Nucleus accumbens (tissue), 56 donors: ENCODE results near the gene HNRNPA2B1.
"Not testable (repeated sequence)": the region's sequence is repeated elsewhere in the genome, so short reads cannot be mapped to it uniquely, and the experiment has no call there.

Experiments
- DNase-seq, 56 donors: peaks; one replicate each; lab custom pipeline; 2025; lab: John Stamatoyannopoulos, UW

Gene HNRNPA2B1

GRCh38 chr7:26186364-26187311 lies 13.9 kb downstream of the HNRNPA2B1 start:
- no peak for DNase-seq

- no peak for DNase-seq
Observed at GRCh38 chr7:26185844-26186180, 14.7 kb downstream of the HNRNPA2B1 start.

- DNase-seq: no peak
Observed at GRCh38 chr7:26185131-26185843, 15.3 kb downstream of the HNRNPA2B1 start.

GRCh38 chr7:26184281-26185101 lies 16.1 kb downstream of the HNRNPA2B1 start:
- not testable (repeated sequence) for DNase-seq

GRCh38 chr7:26183545-26184280 lies 16.8 kb downstream of the HNRNPA2B1 start:
- DNase-seq: no peak

- no peak for DNase-seq
Observed at GRCh38 chr7:26182706-26183105, 17.8 kb downstream of the HNRNPA2B1 start.

GRCh38 chr7:26182283-26182682 lies 18.3 kb downstream of the HNRNPA2B1 start:
- DNase-seq: no peak

- DNase-seq: no peak
Observed at GRCh38 chr7:26181474-26182227, 18.9 kb downstream of the HNRNPA2B1 start.

GRCh38 chr7:26180792-26181198 lies 19.8 kb downstream of the HNRNPA2B1 start:
- no peak for DNase-seq

- DNase-seq: no peak
Observed at GRCh38 chr7:26179826-26180497, 20.6 kb downstream of the HNRNPA2B1 start.

GRCh38 chr7:26179422-26179821 lies 21.1 kb downstream of the HNRNPA2B1 start:
- no peak for DNase-seq

GRCh38 chr7:26178272-26178960 lies 22.1 kb downstream of the HNRNPA2B1 start:
- no peak for DNase-seq

GRCh38 chr7:26177269-26177668 lies 23.3 kb downstream of the HNRNPA2B1 start:
- not testable (repeated sequence) for DNase-seq

GRCh38 chr7:26176696-26177095 lies 23.9 kb downstream of the HNRNPA2B1 start:
- not testable (repeated sequence) for DNase-seq

- not testable (repeated sequence) for DNase-seq
Observed at GRCh38 chr7:26175903-26176302, 24.6 kb downstream of the HNRNPA2B1 start.

- DNase-seq: no peak
Observed at GRCh38 chr7:26172048-26172447, 28.5 kb downstream of the HNRNPA2B1 start.

- no peak for DNase-seq
Observed at GRCh38 chr7:26171601-26172000, 28.9 kb downstream of the HNRNPA2B1 start.

- no peak for DNase-seq
Observed at GRCh38 chr7:26170663-26171062, 29.9 kb downstream of the HNRNPA2B1 start.
